DOHH2 (cell line): ENCODE measurements around the gene PDE6B.

ENCODE experiments used
- H3F3A ChIP-seq: fragments of 200-600 bp; sonication (generic), shearing (Covaris generic); 2 replicates; pipeline ENCODE4 v1.6.0; 2016; ENCODE audit warnings: antibody characterized with exemption, mild to moderate bottlenecking; ENCODE audit not compliant: control insufficient read depth, insufficient read depth
- H3K27ac ChIP-seq: fragments of 200-600 bp; sonication (generic); 2 replicates; pipeline ENCODE4 v1.5.1; 2014; ENCODE audit warnings: low read depth, mild to moderate bottlenecking, low read length, moderate library complexity
- H3K27me3 ChIP-seq: fragments of 200-600 bp; sonication (generic); 2 replicates; pipeline ENCODE4 v1.6.1; 2014; ENCODE audit warnings: mild to moderate bottlenecking, low read length, mixed read lengths; ENCODE audit not compliant: control insufficient read depth
- H3K36me3 ChIP-seq: fragments of 200-600 bp; sonication (generic); 2 replicates; pipeline ENCODE4 v1.6.1; 2014; ENCODE audit warnings: mild to moderate bottlenecking, low read length, moderate library complexity, mixed read lengths; ENCODE audit not compliant: control insufficient read depth
- H3K4me1 ChIP-seq: fragments of 200-600 bp; sonication (generic); 2 replicates; pipeline ENCODE4 v1.6.1; 2014; ENCODE audit warnings: mild to moderate bottlenecking, low read length, mixed read lengths; ENCODE audit not compliant: control insufficient read depth
- H3K4me2 ChIP-seq: fragments of 200-600 bp; sonication (generic); 2 replicates; pipeline ENCODE4 v1.6.0; 2014; ENCODE audit warnings: mild to moderate bottlenecking, low read length, moderate library complexity
- H3K4me3 ChIP-seq: fragments of 200-600 bp; sonication (generic); 2 replicates; pipeline ENCODE4 v1.5.1; 2014; ENCODE audit warnings: mild to moderate bottlenecking, low read length, mixed read lengths
- H3K79me2 ChIP-seq: fragments of 200-600 bp; sonication (generic); 2 replicates; pipeline ENCODE4 v1.6.1; 2014; ENCODE audit warnings: mild to moderate bottlenecking, low read length, mixed read lengths; ENCODE audit not compliant: control insufficient read depth
- H3K9me2 ChIP-seq: fragments of 200-600 bp; sonication (generic); replicated peaks from 2 replicates; pipeline ENCODE4 v1.6.1; 2014; ENCODE audit warnings: mild to moderate bottlenecking, low read length, mixed read lengths; ENCODE audit not compliant: control insufficient read depth
- H3K9me3 ChIP-seq: fragments of 200-600 bp; sonication (generic); 2 replicates; pipeline ENCODE4 v1.6.1; 2014; ENCODE audit warnings: antibody characterized with exemption, low read length, mixed read lengths; ENCODE audit not compliant: control insufficient read depth, insufficient read depth
- H4K20me1 ChIP-seq: fragments of 200-600 bp; sonication (generic); 2 replicates; pipeline ENCODE4 v1.6.0; 2014; ENCODE audit warnings: low read depth, mild to moderate bottlenecking, antibody characterized with exemption, low read length, moderate library complexity; ENCODE audit not compliant: control insufficient read depth, insufficient read depth
- CTCF ChIP-seq: fragments of 200-600 bp; sonication (generic); IDR thresholded peaks from one replicate; pipeline ENCODE4 v1.5.1; 2014; ENCODE audit warnings: antibody characterized with exemption, mild to moderate bottlenecking, low read depth, low read length; ENCODE audit not compliant: poor library complexity, severe bottlenecking
- EZH2phosphoT487 ChIP-seq: fragments of 200-600 bp; sonication (generic); IDR thresholded peaks from 2 replicates; pipeline ENCODE4 v1.6.1; 2017; ENCODE audit warnings: borderline replicate concordance, mild to moderate bottlenecking, antibody characterized with exemption, low read length, moderate library complexity, mixed read lengths

Gene PDE6B

GRCh38 chr4:623914-624566 lies 1.3 kb upstream of the PDE6B start:
- Histone ChIP-seq H3K4me3 (no peak overlapping the region), H3K4me2 (no peak overlapping the region), H3K36me3 (no peaks in the 10 kb centered on the region), H4K20me1 (no peaks in the 10 kb centered on the region), H3K4me1 (no peaks in the 10 kb centered on the region), H3K9me2 (no peaks in the 10 kb centered on the region), H3K79me2 (no peaks in the 10 kb centered on the region), H3F3A (no peaks in the 10 kb centered on the region), H3K9me3 (peaks cover 26% of the 10 kb centered on the region; the same call in 1 of the 2 replicates), H3K27ac (no peak overlapping the region), H3K27me3 (no peaks in the 10 kb centered on the region)
- no peak for TF ChIP-seq CTCF
- no peak for TF ChIP-seq EZH2phosphoT487

GRCh38 chr4:625631-626161 lies 323 bp downstream of the PDE6B start:
- no peaks in the 10 kb centered on the region for H3K27me3 ChIP-seq
- no peak for TF ChIP-seq CTCF
- no peak for TF ChIP-seq EZH2phosphoT487
- H3K4me1 ChIP-seq = no peaks in the 10 kb centered on the region
- H4K20me1 ChIP-seq = no peaks in the 10 kb centered on the region
- no peaks in the 10 kb centered on the region for H3K79me2 ChIP-seq
- H3K36me3 ChIP-seq = no peaks in the 10 kb centered on the region
- no peak overlapping the region for H3K4me3 ChIP-seq
- H3K27ac ChIP-seq = no peak overlapping the region
- H3K9me3 ChIP-seq = peaks cover 26% of the 10 kb centered on the region; the same call in 1 of the 2 replicates
- no peak overlapping the region for H3K4me2 ChIP-seq
- H3K9me2 ChIP-seq = no peaks in the 10 kb centered on the region
- no peaks in the 10 kb centered on the region for H3F3A ChIP-seq

- Histone ChIP-seq H3K36me3 (no peaks in the 10 kb centered on the region), H3K4me1 (no peaks in the 10 kb centered on the region), H3K9me3 (peaks cover 29% of the 10 kb centered on the region; the same call in 1 of the 2 replicates), H3K79me2 (no peaks in the 10 kb centered on the region), H3K27me3 (no peaks in the 10 kb centered on the region), H3F3A (no peaks in the 10 kb centered on the region), H3K4me3 (no peak overlapping the region), H3K27ac (no peak overlapping the region), H4K20me1 (no peaks in the 10 kb centered on the region), H3K4me2 (no peak overlapping the region), H3K9me2 (no peaks in the 10 kb centered on the region)
- TF ChIP-seq EZH2phosphoT487 = no peak
- TF ChIP-seq CTCF = no peak
These were observed 1.1 kb downstream of the PDE6B start for GRCh38 chr4:626201-627091.
